GM21619 (cell line): ENCODE results near the gene PRPSAP2.
"Not testable (repeated sequence)": the region's sequence is repeated elsewhere in the genome, so short reads cannot be mapped to it uniquely, and the experiment has no call there.

Experiments
- ATAC-seq: cut with Tn5 transposase; IDR thresholded peaks from one replicate; pipeline ENCODE4 v1.9.1; 2021; ENCODE audit not compliant: unreplicated experiment

PRPSAP2 gene

DNA sequence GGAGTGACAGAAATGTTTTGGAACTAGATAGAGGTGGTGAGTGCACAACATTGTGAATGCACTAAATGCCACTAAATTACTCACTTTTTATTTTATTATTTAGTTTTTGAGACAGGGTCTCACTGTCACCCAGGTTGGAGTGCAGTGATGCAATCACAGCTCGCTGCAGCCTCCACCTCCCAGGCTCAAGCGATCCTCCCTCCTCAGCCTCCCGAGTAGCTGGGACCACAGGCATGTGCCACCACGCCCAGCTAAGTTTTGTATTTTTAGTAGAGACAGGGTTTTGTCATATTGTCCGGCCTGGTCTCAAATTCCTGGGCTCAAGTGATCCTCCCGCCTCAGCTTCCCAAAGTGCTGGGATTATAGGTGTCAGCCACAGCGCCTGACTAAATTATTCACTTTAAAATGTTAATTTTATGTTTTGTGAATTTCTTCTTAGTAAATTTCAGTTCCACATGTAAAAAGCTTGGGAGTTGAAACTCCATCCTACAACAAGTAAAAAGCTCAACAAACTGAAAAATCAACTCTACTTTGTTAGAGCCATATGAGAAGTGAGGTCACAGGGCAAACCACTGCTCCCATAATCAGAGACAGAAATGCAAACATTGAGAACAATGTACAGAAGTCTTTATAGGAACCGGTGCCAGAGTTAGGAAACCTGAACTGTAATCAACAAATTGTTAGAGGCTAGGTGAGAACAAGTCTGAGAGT, 80.2 kb downstream of the PRPSAP2 start:
- no peak for ATAC-seq

DNA sequence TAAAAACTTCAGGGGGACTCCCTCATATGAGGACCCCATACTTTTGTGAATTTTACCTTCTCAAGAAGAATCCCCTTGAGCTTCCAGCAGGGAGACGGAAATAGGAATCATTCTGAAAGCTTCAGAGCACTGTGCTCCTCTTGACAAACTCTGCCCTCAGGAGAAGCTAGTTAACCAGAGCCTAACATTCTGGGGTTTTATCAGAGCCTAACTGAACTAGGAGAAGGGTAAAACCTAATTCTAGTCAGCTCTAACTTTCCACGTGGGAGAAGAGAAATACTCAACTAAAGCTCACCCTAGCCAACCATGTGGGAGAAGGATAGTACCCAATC, 80.7 kb downstream of the PRPSAP2 start:
- ATAC-seq = no peak

DNA sequence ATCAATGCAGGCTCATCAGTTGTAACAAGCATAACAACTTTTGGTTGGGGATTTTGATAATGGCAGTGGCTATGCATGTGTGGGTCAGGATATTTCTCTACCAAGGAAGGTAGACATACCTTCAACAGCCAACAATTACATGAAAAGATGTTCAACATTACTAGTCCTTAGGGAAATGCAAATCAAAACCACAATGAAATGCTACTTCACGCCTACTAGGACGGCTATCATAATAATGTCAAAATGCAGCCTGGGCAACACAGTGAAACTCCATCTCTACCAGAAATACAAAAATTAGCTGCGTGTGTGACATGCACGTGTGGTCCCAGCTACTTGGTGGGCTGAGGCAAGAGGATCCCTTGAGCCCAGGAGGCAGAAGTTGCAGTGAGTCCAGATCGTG, 86.7 kb downstream of the PRPSAP2 start:
- ATAC-seq = no peak

DNA sequence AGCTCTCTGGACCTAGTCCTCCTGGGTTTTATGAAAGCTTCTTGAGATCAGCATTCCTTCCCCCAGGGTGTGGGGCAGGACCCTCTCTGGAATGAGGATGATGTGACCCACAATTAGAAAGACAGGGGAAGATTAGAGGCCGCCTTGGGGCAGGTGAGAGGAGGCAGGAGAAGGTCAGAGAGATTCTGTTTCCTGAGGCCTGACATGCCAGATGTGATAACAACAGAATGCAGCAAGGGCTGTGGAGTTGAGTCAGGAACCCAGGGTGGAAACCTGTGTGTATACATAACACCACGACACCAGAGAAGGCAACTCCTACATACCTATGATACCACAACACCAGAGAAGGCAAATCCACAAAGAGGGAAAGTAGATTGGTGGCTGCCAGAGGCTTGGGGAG, 88.6 kb downstream of the PRPSAP2 start:
- no peak for ATAC-seq

DNA sequence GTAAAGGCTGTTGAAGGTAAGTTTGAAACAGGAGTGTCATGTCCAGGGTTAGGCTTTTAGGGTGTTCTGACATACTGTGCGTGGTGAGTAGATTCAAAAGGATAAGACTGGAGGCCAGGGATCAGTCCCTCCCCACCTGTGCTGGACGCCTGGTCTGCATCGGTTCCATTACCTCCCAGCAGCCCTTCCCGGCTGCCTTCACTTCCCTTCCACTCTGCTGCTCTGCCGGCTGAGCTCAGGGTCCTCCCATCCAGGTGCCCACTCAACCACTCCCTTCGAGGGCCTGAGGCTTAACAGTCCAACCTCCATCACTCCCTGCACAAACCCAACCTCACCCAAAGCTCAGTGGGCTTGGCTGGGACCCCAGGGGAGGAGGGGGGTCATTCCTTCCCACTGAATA, 89.9 kb downstream of the PRPSAP2 start:
- no peak for ATAC-seq

DNA sequence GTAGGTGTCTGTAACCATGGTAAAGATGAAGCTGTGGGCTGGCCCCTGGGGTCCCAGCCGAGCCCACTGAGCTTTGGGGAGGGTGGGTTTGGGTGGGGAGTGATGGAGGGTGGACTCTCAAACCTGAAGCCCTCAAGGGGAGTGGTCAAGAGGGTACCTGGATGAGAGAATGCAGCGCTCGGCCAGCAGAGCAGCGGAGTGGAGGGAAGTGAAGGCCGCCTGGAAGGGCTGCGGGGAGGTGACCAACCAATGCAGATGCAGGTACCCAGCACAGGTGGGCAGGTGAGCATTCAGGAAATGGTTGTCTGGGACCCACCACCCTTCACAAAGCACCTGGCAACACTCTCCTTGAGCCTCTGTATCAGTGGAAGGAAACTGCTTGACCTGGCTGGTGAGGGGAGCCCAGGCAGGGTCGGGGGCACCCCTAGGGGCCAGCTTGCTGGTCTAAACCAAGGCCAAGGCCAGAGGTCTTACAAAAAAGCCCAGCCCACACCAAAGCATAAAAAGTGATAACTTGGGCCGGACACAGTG, 90.6 kb downstream of the PRPSAP2 start:
- no peak for ATAC-seq

DNA sequence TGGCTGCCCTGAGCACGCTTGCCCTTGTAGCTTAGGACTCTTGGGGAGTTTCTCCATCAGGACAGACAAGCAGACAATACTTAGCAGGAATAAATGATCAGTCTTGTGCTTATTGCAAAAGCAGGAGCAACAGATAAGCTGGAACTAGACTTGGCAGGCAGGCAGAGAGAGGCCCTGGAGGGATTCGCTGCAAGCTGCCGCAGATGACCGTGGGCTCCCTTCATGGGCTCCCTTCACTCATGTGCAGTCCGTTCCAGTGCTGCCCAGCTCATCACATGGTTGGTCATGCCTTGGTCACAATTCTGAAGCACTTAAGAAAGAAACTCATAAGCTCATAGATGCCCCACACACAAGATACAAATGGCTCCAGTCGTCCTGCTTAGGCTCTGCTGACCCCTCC, 91.6 kb downstream of the PRPSAP2 start:
- no peak for ATAC-seq

DNA sequence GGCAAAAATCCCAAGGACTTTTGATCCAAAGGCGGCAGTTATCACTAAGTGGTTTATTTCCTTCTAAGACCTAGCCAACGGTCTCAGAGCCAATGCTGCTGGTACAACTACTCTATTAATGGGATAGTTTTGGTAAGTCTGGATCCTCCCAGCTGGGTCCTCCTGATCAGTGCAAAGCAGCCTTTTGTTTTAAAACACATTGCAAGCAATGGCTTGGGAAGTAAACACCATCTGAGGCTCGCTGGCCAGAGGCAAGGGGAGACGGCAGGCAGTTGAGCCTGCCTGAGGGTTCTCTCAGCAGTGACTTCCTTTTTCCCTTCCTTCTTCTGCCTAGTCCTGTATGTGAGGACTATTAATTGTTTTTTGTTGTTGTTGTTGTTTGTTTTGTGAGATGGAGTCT, 92.4 kb downstream of the PRPSAP2 start:
- ATAC-seq = no peak

DNA sequence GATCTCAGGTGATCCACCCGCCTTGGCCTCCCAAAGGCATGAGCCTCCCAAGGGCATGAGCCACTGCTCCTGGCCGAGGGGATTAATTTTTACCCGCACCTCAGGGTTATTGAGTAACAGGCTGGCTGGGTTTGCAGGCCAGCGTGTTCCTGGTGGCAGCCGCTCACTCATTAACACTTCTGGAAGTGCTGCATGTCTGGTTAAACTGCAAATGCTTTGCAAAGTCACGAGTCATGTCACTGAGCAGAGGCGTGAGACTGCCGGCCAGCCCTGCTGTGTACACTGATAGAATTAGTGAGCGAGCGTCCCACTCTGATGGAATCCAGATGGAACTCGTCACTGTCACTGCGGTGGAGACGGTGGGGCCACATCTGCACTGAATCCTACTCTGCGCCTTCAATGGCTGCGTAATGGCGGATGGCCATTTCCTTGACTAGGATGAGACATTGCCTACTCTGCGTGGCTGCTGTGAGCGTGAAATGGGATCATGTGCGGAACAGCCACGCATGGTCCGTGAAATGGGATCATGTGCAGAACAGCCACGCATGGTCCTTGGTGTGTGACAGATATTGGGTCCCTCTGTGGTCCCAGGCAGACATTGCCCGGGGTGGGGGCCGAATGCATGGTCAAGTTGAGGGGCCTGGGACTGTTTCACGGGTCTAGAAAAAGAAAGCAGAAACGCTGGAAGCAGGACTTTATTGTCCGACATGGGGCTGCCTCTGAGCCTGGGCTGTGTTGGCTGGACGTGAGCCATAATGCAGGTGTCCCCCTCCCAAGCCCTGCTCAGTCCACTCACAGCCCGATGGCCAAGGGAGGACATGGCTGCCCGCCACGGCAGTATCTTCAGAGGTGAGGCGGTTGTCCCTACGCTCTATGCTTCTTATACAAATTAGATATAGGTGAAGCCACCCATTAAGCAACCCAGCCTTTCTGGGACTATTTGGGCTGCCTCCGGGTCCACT, 93.3 kb downstream of the PRPSAP2 start:
- no peak for ATAC-seq

DNA sequence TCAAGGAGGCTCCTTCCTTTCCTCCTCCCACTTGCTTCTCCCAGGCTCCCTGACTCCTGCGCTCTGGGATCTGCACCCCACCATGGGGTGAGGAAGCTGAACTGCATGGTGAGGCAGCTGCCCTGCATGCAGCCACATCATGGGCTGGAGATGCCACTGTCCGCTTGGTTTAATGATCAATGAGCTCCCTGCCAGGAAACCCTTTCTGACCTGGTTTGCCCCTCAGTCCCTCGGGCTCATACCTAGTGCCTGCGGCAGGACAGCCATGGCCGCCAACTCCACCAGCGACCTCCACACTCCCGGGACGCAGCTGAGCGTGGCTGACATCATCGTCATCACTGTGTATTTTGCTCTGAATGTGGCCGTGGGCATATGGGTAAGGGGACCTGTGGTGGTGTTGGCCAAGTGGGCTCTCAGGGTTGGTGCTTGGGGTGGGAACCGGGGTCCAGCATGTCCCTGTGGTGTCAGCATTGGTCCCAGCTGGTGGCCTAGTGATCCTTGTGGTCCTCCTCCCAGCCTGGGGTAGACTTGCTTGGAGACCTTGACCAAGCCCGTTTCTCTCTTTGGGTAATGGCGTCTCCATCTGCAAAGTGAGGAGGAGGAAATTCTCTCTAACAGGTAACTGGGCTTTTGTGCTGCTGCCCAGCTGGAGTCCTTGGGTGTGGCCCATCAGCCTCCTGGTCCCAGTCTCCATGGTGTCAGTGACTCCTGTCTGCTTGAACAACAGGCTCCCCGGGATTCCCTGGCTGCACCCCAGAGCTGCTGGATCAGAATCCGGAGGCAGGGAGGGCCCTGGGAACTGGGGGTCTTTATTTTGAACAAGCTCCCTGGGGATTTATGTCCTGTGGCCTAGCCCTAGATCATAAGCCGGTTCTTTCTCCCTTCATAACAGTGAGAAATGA, 94.3 kb downstream of the PRPSAP2 start, which contains the start of gene SLC5A10:
Gene SLC5A10 (plus strand): TSS at position 225 of the 902 bp plus-strand sequence. CDS start 41 bp downstream, at position 266.
- ATAC-seq = no peak

DNA sequence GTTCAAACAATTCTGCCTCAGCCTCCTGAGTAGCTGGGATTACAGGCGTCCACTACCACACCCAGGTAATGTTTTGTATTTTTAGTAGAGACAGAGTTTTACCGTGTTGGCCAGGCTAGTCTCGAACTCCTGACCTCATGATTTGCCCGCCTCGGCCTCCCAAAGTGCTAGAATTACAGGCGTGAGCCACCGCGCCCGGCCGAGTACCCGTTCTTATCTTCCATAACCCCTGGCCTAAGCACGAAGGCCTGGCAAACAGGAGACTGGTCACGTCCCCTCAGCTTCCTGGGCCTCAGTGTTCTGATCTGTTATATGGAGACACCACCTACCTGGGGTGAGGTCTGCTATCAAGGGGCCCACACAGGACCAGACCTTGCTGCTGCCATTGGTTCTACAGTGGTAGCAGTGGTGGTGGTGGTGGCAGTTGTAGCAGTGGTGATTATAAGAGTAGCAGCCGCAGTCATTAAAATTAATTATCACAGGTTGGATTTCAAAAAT, 95.3 kb downstream of the PRPSAP2 start:
- ATAC-seq = no peak

DNA sequence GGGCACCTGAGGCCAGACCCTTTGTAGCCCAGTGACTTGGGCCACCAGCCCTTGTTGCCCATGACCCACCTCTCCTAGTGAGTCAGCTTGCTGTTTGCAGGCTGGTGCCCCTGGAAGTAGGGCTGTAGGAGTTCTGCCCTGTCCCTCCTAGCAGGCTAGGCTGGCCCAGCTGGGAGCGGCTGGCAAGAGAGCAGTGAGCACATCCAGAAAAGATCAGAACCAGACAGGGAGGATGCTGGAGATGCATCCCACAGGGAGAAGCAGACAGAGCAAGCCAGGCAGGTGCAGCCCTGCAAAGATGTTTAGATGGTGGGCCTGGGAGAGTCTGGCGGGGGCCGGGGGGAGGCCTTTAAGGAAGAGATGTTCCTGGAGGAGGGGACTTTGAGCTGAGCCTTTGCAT, 96.4 kb downstream of the PRPSAP2 start:
- ATAC-seq = no peak

DNA sequence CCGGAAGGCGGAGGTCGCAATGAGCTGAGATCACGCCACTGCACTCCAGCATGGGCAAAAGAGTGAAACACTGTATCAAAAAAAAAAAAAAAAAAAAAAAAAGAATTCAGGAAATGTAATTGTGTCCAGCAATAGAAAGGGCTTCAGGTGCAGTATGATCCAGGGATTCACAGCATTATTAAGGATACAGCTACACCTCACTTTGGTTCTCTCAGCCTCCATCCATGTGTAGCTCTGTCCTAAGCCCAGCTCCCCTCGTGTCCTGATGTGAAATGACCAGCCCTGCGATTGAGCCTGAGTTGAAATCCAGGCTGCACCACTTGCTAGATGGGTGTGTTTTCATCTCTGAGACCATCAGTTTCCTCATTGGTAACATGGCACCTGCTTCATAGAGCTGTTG, 97.1 kb downstream of the PRPSAP2 start:
- no peak for ATAC-seq

DNA sequence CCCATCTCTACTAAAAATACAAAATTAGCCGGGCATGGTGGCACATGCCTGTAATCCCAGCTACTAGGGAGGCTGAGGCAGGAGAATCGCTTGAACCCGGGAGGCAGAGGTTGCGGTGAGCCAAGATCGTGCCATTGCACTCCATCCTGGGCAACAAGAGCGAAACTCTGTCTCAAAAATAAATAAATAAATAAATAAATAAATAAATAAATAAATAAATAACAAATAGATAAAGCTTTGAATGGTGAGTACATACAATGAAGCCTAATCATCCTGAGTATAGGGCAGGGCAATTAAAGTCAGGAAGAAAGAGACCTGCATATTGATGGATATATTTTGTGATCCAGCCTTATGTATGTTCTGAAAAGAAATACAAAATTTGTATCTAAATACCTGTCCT, 98.1 kb downstream of the PRPSAP2 start:
- not testable (repeated sequence) for ATAC-seq

DNA sequence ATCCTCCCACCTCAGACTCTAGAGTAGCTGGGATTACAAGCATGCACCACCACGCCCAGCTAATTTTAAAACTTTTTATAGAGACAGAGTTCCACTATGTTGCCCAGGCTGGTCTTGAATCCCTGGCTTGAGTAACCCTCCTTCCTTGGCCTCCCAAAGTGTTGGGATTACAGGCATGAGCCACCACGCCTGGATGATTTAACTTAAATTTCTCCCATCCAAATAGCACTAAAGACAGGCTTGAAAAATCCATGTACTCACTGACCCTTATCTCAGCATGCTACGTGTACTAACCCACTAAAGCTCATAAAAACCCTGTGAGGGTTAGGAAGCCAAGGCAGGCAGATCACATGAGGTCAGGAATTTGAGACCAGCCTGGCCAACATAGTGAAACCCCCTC, 98.7 kb downstream of the PRPSAP2 start:
- ATAC-seq = no peak

DNA sequence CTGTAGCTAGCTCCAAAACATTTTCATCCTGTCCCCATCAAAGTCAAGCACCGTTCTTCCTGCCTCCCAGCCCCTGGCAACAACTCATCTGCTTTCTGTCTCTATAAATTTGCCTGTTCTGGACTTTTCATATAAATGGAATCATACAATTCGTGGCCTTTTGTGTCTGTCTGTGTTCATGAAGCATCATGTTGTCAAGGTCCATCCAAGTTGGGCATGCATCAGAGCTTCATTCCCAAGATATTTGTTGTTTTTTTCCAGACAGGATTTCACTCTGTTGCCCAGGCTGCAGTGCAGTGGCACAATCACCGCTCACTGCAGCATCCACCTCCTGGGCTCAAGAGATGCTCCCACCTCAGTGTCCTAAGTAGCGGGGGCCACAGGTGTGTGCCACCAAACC, 99.9 kb downstream of the PRPSAP2 start:
- ATAC-seq = no peak

DNA sequence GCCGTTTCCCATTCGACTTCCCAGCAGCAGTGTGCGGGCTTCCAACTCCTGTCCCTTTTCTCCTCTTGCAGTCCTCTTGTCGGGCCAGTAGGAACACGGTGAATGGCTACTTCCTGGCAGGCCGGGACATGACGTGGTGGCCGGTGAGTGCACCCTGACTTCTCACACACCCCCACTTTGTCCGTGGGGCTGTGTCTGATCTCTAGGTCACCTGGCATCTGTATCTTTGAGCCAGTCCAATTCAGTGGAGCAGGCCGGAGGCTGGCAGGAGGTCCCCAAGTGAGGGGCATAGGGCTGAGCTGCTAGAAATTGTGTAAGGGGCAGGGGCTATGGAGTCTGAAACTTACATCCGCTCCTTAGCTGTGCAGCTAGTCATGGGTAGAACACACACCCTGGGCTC, 100.7 kb downstream of the PRPSAP2 start:
- ATAC-seq = no peak

DNA sequence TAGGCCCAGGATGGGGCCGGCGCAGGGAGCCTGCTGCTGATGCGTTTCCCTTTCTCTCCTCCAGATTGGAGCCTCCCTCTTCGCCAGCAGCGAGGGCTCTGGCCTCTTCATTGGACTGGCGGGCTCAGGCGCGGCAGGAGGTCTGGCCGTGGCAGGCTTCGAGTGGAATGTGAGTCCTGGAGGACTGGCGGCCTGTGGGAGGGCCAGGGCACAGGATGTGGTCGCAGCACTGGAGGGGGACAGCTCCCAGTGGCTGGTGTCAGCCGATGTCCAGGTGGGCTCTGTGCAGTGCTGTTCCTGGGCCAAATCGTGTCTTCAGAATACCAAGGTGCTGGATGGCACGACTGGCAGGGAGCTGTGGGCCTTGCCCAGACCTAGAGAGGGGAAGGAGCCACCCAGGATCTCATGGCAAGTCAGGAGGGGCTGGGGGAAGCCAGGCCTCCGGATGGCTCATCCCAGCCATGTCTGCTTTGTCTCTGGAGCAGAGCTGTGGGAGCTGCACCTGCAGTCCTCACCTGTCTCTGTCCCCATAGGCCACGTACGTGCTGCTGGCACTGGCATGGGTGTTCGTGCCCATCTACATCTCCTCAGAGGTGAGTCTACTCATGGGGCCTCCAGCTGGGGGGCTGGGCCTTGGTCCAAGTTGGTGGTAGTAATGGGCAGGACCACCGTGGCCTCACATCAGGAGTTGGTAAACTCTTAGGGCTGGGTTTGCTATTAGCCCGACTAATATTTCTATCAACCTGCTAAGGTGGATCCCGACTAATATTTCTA, 101.3 kb downstream of the PRPSAP2 start:
- ATAC-seq = no peak

DNA sequence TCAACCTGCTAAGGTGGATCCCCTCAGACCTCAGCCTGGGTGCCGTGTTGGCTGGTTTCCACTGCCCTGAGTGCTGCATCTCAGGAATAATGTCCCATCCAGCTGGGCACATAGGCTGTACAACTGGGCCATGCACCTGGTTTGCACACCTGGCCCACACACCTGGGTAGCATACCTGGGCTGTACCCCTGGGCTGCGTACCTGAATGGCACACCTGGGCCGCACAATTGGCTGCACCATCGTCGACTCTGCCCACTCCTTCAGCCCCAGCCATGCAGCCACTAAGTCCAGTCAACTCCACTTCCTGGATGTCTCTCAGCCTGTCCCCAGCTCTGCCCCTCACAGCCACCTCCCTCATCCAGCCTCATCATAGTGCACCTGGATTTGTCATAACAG, 101.9 kb downstream of the PRPSAP2 start:
- no peak for ATAC-seq

DNA sequence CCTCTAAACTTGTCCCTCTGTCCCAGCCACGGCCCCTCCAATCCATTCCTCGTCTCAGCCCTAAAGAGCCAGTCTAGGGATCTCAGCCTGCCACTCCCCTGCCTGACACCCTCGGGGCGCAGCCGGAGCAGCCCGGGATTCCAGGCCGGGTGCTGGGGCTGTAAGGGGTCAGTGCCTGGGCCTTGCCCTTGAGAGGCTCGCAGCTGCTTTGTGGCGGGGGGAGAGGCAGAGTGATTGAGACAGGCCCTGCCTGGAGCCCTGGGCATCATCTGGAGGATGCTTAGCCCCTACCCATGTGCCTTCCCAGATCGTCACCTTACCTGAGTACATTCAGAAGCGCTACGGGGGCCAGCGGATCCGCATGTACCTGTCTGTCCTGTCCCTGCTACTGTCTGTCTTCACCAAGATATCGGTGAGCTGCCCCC, 102.3 kb downstream of the PRPSAP2 start:
- no peak for ATAC-seq
